Loucy (cell line): ENCODE measurements around the gene CIROP.

Experiments used
- CTCF ChIP-seq: fragments of 200-600 bp; sonication (generic); conservative IDR thresholded peaks from 2 replicates; pipeline ENCODE4 v1.5.1; 2014; ENCODE audit warnings: mild to moderate bottlenecking, antibody characterized with exemption, low read length
- EZH2phosphoT487 ChIP-seq: fragments of 200-600 bp; IDR thresholded peaks from 2 replicates; pipeline ENCODE4 v1.6.1; 2018; ENCODE audit warnings: antibody characterized with exemption, mild to moderate bottlenecking, moderate library complexity, borderline replicate concordance

- TF ChIP-seq CTCF (no peak), EZH2phosphoT487 (no peak)
These were observed 44.1 kb downstream of the CIROP start for GRCh38 chr14:23060536-23061260.
